HG03565 (cell line): ENCODE measurements around the gene EHD4.

Experiments
- ATAC-seq: cut with Tn5 transposase; IDR thresholded peaks from one replicate; pipeline ENCODE4 v1.9.1; 2021; ENCODE audit warnings: mild to moderate bottlenecking, moderate library complexity; ENCODE audit not compliant: unreplicated experiment

Gene EHD4

GRCh38 chr15:41899854-41900442 lies 72.4 kb downstream of the EHD4 start:
- no peak for ATAC-seq

- no peak for ATAC-seq
Observed at GRCh38 chr15:41897363-41897799, 75.0 kb downstream of the EHD4 start.

GRCh38 chr15:41896566-41896965 lies 75.8 kb downstream of the EHD4 start:
- no peak for ATAC-seq

GRCh38 chr15:41895957-41896356 lies 76.4 kb downstream of the EHD4 start:
- no peak for ATAC-seq

GRCh38 chr15:41895491-41895890 lies 76.9 kb downstream of the EHD4 start:
- no peak for ATAC-seq

GRCh38 chr15:41894791-41895463 lies 77.4 kb downstream of the EHD4 start:
- peak; percentile 88 for ATAC-seq

- ATAC-seq: no peak
Observed at GRCh38 chr15:41894251-41894790, 78.0 kb downstream of the EHD4 start.

GRCh38 chr15:41893422-41894250 lies 78.7 kb downstream of the EHD4 start, which contains the start of gene SPTBN5:
SPTBN5 (minus strand) TSS chr15:41894053; CDS start chr15:41893497, 556 bp downstream.
- no peak for ATAC-seq

- ATAC-seq: no peak
Observed at GRCh38 chr15:41892621-41893421, 79.5 kb downstream of the EHD4 start.

GRCh38 chr15:41891946-41892345 lies 80.4 kb downstream of the EHD4 start:
- ATAC-seq: no peak

GRCh38 chr15:41891226-41891625 lies 81.1 kb downstream of the EHD4 start:
- no peak for ATAC-seq

GRCh38 chr15:41890050-41890690 lies 82.2 kb downstream of the EHD4 start:
- ATAC-seq: no peak

- ATAC-seq: no peak
Observed at GRCh38 chr15:41888662-41889253, 83.6 kb downstream of the EHD4 start.

GRCh38 chr15:41887893-41888292 lies 84.5 kb downstream of the EHD4 start:
- no peak for ATAC-seq

- no peak for ATAC-seq
Observed at GRCh38 chr15:41887161-41887560, 85.2 kb downstream of the EHD4 start.

- ATAC-seq: no peak
Observed at GRCh38 chr15:41886741-41887140, 85.6 kb downstream of the EHD4 start.

- no peak for ATAC-seq
Observed at GRCh38 chr15:41885841-41886240, 86.5 kb downstream of the EHD4 start.

- no peak for ATAC-seq
Observed at GRCh38 chr15:41885321-41885720, 87.0 kb downstream of the EHD4 start.

GRCh38 chr15:41884458-41884857 lies 87.9 kb downstream of the EHD4 start:
- ATAC-seq: no peak

GRCh38 chr15:41883484-41883825 lies 88.9 kb downstream of the EHD4 start:
- no peak for ATAC-seq
